Stomach (tissue), 4 donors: Measurements from ENCODE around the gene MAP1S.

Experiments
- EP300 ChIP-seq: sonication (generic); formaldehyde crosslinking; IDR thresholded peaks from one replicate; pipeline ENCODE4 v1.6.1; 2017; ENCODE audit warnings: antibody characterized with exemption
- POLR2A ChIP-seq, 4 donors: fragments of 450-650 bp; IDR thresholded peaks; one replicate each; pipeline ENCODE4 v1.6.1; 2016; ENCODE audit warnings: antibody characterized with exemption in 4 of 4, control low read depth in 2 of 4, mild to moderate bottlenecking in 1 of 4, moderate library complexity in 1 of 4
- POLR2AphosphoS5 ChIP-seq, 3 donors: sonication (generic); formaldehyde crosslinking; IDR thresholded peaks; one replicate each; pipeline ENCODE4 v1.6.1; 2016; ENCODE audit warnings: antibody characterized with exemption in 3 of 3
- TF ChIP-seq, protein P1 (sequence below), 7 experiments: fragments of 450-650 bp in 4 of 7; fragments of 200-600 bp in 3 of 7; sonication (generic) in 3 of 7; IDR thresholded peaks; one replicate each; pipeline ENCODE4 v1.5.1; 2016 to 2019; ENCODE audit warnings: antibody characterized with exemption in 7 of 7, control low read depth in 2 of 7, mild to moderate bottlenecking in 1 of 7

DNA sequence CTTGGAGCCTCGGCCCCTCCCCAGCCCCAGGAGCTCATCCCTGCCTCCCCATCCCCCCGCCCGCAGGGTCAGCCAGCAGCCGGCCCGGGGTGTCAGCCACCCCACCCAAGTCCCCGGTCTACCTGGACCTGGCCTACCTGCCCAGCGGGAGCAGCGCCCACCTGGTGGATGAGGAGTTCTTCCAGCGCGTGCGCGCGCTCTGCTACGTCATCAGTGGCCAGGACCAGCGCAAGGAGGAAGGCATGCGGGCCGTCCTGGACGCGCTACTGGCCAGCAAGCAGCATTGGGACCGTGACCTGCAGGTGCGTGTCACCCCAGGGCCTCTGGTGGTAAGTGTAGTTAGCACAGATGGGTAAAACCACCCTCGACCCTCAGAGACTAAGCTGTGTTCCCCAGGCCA lies 13.8 kb downstream of the MAP1S start:
- TF ChIP-seq, protein P1, sequence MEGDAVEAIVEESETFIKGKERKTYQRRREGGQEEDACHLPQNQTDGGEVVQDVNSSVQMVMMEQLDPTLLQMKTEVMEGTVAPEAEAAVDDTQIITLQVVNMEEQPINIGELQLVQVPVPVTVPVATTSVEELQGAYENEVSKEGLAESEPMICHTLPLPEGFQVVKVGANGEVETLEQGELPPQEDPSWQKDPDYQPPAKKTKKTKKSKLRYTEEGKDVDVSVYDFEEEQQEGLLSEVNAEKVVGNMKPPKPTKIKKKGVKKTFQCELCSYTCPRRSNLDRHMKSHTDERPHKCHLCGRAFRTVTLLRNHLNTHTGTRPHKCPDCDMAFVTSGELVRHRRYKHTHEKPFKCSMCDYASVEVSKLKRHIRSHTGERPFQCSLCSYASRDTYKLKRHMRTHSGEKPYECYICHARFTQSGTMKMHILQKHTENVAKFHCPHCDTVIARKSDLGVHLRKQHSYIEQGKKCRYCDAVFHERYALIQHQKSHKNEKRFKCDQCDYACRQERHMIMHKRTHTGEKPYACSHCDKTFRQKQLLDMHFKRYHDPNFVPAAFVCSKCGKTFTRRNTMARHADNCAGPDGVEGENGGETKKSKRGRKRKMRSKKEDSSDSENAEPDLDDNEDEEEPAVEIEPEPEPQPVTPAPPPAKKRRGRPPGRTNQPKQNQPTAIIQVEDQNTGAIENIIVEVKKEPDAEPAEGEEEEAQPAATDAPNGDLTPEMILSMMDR (IDR thresholded peaks at IDR 0.05) = no peak
- TF ChIP-seq POLR2A (IDR thresholded peaks at IDR 0.05) (no peak), POLR2AphosphoS5 (IDR thresholded peaks at IDR 0.05) (no peak), EP300 (no peak)
